Measurements from ENCODE around the gene DIS3L2.

The DIS3L2 gene

DNA sequence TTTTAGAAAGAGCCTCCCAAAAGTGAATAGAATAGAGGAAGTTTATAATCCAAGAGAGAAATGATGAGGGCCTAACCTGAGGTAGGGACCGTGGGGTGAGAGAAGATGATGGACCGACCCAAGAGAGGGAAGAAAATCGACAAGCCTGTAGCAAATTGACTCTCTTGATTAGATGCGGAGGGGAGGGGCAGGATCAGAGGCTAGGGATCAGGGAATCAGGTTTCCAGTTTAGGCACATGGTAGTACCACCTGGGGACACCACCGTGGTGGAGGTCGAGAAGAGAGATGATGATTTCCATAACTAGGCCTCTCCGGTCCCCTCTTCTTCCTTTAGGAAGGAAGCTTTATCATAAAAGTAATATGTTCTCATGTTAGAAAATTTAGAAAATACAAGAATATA is 308.4 kb downstream of the DIS3L2 start:
- in situ Hi-C loops (cut with HindIII; ENCODE audit: low sequenced_read_pairs) = no loop called here
- H3K4me3 ChIP-seq (ENCODE audit: low read depth, low read length) = no peak overlapping the region
- TF ChIP-seq, protein P1, sequence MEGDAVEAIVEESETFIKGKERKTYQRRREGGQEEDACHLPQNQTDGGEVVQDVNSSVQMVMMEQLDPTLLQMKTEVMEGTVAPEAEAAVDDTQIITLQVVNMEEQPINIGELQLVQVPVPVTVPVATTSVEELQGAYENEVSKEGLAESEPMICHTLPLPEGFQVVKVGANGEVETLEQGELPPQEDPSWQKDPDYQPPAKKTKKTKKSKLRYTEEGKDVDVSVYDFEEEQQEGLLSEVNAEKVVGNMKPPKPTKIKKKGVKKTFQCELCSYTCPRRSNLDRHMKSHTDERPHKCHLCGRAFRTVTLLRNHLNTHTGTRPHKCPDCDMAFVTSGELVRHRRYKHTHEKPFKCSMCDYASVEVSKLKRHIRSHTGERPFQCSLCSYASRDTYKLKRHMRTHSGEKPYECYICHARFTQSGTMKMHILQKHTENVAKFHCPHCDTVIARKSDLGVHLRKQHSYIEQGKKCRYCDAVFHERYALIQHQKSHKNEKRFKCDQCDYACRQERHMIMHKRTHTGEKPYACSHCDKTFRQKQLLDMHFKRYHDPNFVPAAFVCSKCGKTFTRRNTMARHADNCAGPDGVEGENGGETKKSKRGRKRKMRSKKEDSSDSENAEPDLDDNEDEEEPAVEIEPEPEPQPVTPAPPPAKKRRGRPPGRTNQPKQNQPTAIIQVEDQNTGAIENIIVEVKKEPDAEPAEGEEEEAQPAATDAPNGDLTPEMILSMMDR (IDR thresholded peaks at IDR 0.05; ENCODE audit: low read depth, low read length) = no peak
- DNase-seq (ENCODE audit: low read depth, low spot score) = no peak

DNA sequence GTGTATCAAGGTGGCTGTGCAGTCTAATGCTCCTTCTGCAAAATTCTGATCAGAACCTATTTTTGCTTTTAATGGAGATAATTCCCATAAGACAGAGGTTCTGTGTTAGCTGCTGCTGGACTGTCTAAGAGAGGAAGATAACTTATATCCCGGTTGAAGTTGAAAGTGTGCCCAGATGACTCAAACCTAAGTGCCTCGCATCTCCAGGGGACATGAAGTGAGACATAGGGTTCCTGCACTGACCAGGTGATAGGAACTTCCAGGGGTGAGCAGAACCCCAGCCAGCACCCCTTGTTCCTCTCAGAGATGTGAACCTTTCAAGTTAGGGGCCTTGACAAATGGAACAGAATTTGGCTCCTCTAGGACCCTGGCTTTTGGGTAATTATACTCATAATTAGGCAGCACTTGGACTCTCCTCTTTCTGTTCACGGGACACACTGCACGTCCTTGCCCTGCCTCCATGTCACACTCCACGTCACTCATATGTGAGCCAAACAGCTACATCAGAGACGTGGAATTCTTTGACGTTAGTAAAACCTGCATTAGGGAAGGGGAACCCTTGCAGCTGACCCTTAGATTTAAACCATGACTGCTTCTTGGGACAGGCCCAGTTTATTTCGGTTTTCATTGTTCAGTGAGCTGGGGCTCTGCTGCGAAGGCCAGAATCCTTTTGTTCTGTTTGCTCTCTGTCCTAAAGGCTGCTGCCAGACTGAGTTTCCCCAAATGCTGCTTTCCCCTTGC is 312.6 kb downstream of the DIS3L2 start:
- TF ChIP-seq, protein P1 (IDR thresholded peaks at IDR 0.05; ENCODE audit: low read depth, low read length) = no peak
- in situ Hi-C loops (cut with HindIII; ENCODE audit: low sequenced_read_pairs) = no loop called here
- DNase-seq (ENCODE audit: low read depth, low spot score) = no peak
- no peak overlapping the region for H3K4me3 ChIP-seq (ENCODE audit: low read depth, low read length)

DNA sequence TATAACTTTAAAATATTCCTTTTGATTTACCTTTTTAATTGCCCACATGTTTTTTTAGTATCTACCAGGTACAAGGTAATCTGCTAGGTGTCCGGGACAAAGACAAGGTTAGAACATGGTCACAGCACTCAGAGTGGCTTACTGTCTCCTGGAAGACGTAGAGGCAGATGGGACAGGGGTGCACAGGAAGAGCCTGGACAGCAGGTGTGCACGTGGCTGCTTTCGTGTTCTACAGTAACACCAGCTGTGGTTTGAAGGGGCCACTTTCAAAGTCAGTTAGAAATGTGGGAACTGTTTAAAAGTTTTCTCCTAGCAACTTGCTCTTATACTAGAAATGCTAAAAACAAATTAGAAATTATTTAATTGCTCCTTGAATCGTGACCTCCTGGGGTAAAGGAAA is 314.2 kb downstream of the DIS3L2 start:
- in situ Hi-C loops (cut with HindIII; ENCODE audit: low sequenced_read_pairs) = no loop called here
- TF ChIP-seq, protein P1 (IDR thresholded peaks at IDR 0.05; ENCODE audit: low read depth, low read length) = no peak

GRCh38 chr2:232276084-232276732 is 314.7 kb downstream of the DIS3L2 start:
- in situ Hi-C loops (cut with HindIII; ENCODE audit: low sequenced_read_pairs) = no loop called here
- TF ChIP-seq, protein P1 (IDR thresholded peaks at IDR 0.05; ENCODE audit: low read depth, low read length) = no peak
- no peak overlapping the region for H3K4me3 ChIP-seq (ENCODE audit: low read depth, low read length)
- no peak for DNase-seq (ENCODE audit: low read depth, low spot score)

More for the DNA sequence above, 314.2 kb downstream of the DIS3L2 start:
- H3K4me3 ChIP-seq (ENCODE audit: low read depth, low read length) = no peak overlapping the region
- no peak for DNase-seq (ENCODE audit: low read depth, low spot score)

GRCh38 chr2:232276733-232277313 is 315.3 kb downstream of the DIS3L2 start:
- in situ Hi-C loops (cut with HindIII; ENCODE audit: low sequenced_read_pairs) = no loop called here
- no peak overlapping the region for H3K4me3 ChIP-seq (ENCODE audit: low read depth, low read length)
- DNase-seq (ENCODE audit: low read depth, low spot score) = no peak
- TF ChIP-seq, protein P1 (IDR thresholded peaks at IDR 0.05; ENCODE audit: low read depth, low read length) = no peak

DNA sequence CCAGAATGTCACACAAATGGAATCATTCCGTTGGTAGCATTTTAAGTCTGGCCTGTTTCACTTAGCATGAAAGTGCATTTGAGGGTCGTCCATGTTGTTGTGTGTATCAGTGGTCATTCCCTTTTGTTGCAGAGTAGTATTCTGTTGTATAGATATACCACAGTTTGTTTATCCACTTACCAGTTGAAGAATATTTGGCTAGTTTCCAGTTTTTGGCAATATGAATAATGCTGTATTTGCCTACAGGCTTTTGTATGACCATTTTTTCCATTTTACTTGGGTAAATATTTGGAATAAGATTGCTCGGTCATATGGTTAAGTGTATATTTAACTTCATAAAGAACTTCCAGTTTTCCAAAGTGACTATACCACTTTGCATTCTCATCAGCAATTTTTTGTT is 317.0 kb downstream of the DIS3L2 start:
- in situ Hi-C loops (cut with HindIII; ENCODE audit: low sequenced_read_pairs) = no loop called here
- H3K4me3 ChIP-seq (ENCODE audit: low read depth, low read length) = no peak overlapping the region
- TF ChIP-seq, protein P1 (IDR thresholded peaks at IDR 0.05; ENCODE audit: low read depth, low read length) = no peak
- DNase-seq (ENCODE audit: low read depth, low spot score) = no peak
